GM06990 (cell line): Measurements from ENCODE around the gene KANSL1.
"Not testable (repeated sequence)": the region's sequence is repeated elsewhere in the genome, so short reads cannot be mapped to it uniquely, and the experiment has no call there.

ENCODE experiments used
- DNase-seq: peaks from one replicate; pipeline ENCODE4 v3.0.0-alpha.2; 2011; ENCODE audit not compliant: insufficient read length; ENCODE audit errors: extremely low read depth
- H3K27me3 ChIP-seq: replicated peaks from 2 replicates; pipeline ENCODE4 v1.6.0; 2011; ENCODE audit warnings: low read length; ENCODE audit not compliant: control insufficient read depth, insufficient read depth
- H3K36me3 ChIP-seq: 2 replicates; pipeline ENCODE4 v1.5.1; 2011; ENCODE audit warnings: low read length; ENCODE audit not compliant: control insufficient read depth, insufficient read depth
- H3K4me3 ChIP-seq: replicated peaks from 2 replicates; pipeline ENCODE4 v1.5.1; 2011; ENCODE audit warnings: low read depth, mild to moderate bottlenecking, control low read depth, low read length
- CTCF ChIP-seq: IDR thresholded peaks from 2 replicates; pipeline ENCODE4 v1.5.1; 2011; ENCODE audit warnings: low read length, control low read depth, mild to moderate bottlenecking, inconsistent platforms; ENCODE audit not compliant: insufficient read depth, poor library complexity, severe bottlenecking

KANSL1 gene

GRCh38 chr17:46009681-46010596, 183.3 kb downstream of the KANSL1 start:
- Histone ChIP-seq H3K27me3 (no peaks in the 10 kb centered on the region), H3K36me3 (no peaks in the 10 kb centered on the region), H3K4me3 (no peak overlapping the region)
- TF ChIP-seq CTCF: no peak
- no peak for DNase-seq

- DNase-seq: no peak
- Histone ChIP-seq H3K36me3 (no peaks in the 10 kb centered on the region), H3K4me3 (no peak overlapping the region), H3K27me3 (no peaks in the 10 kb centered on the region)
- TF ChIP-seq CTCF: no peak
These were observed 184.6 kb downstream of the KANSL1 start for GRCh38 chr17:46008591-46008990.

- no peak for TF ChIP-seq CTCF
- Histone ChIP-seq H3K4me3 (no peak overlapping the region), H3K27me3 (no peaks in the 10 kb centered on the region), H3K36me3 (no peaks in the 10 kb centered on the region)
- DNase-seq: no peak
These were observed 185.7 kb downstream of the KANSL1 start for GRCh38 chr17:46007461-46007965.

GRCh38 chr17:46006082-46006481, 187.1 kb downstream of the KANSL1 start:
- not testable (repeated sequence) for H3K27me3 ChIP-seq, H3K4me3 ChIP-seq, H3K36me3 ChIP-seq, DNase-seq

- Histone ChIP-seq H3K27me3 (no peaks in the 10 kb centered on the region), H3K4me3 (no peak overlapping the region), H3K36me3 (no peaks in the 10 kb centered on the region)
- no peak for DNase-seq
- TF ChIP-seq CTCF: no peak
These were observed 189.1 kb downstream of the KANSL1 start for GRCh38 chr17:46003907-46004748.

- Histone ChIP-seq H3K36me3 (no peaks in the 10 kb centered on the region), H3K27me3 (no peaks in the 10 kb centered on the region), H3K4me3 (no peak overlapping the region)
- DNase-seq: no peak
- no peak for TF ChIP-seq CTCF
These were observed 190.3 kb downstream of the KANSL1 start for GRCh38 chr17:46002973-46003316.
